Skeletal muscle tissue (tissue), 4 donors: ENCODE data around the gene CASKIN2. TPM values are rescaled to one million over a fixed set of nuclear protein-coding genes. Genes with fewer than 3 reads are reported as not detected.

Experiments
- H3K27ac ChIP-seq: one replicate; pipeline ENCODE4 v1.7.0; 2013; ENCODE audit warnings: mild to moderate bottlenecking, low read depth, low read length, inconsistent platforms
- H3K27me3 ChIP-seq, 3 donors: one replicate each; pipeline ENCODE4 v1.7.0; 2013; ENCODE audit warnings: low read length in 3 of 3; ENCODE audit not compliant: control insufficient read depth in 3 of 3, insufficient read depth in 3 of 3
- H3K36me3 ChIP-seq, 3 donors: one replicate each; pipeline ENCODE4 v1.7.0; 2013; ENCODE audit warnings: low read length in 3 of 3; ENCODE audit not compliant: control insufficient read depth in 3 of 3, insufficient read depth in 3 of 3
- H3K4me1 ChIP-seq, 3 donors: one replicate each; pipeline ENCODE4 v1.7.0; 2013; ENCODE audit warnings: low read length in 3 of 3, mild to moderate bottlenecking in 3 of 3; ENCODE audit not compliant: control insufficient read depth in 3 of 3, insufficient read depth in 3 of 3
- H3K4me3 ChIP-seq, 3 donors: one replicate each; pipeline ENCODE4 v1.7.0; 2013; ENCODE audit warnings: low read length in 3 of 3
- H3K9ac ChIP-seq, 3 donors: one replicate each; pipeline ENCODE4 v1.7.0; 2013; ENCODE audit warnings: low read length in 3 of 3, mild to moderate bottlenecking in 3 of 3, moderate library complexity in 2 of 3, low read depth in 1 of 3
- H3K9me3 ChIP-seq, 3 donors: one replicate each; pipeline ENCODE4 v1.7.0; 2013; ENCODE audit warnings: low read length in 3 of 3; ENCODE audit not compliant: control insufficient read depth in 3 of 3
- total RNA-seq: library from RNA; depleted of rRNA; stranded (reverse); fragments of >200 nt; gene quantifications from one replicate; pipeline ENCODE4 v1.2.3, GENCODE V29; 2014
- donor health status: Osteomylitis.

Gene CASKIN2
- total RNA-seq, 1 donor from 2014 or later = 8.9 TPM

DNA sequence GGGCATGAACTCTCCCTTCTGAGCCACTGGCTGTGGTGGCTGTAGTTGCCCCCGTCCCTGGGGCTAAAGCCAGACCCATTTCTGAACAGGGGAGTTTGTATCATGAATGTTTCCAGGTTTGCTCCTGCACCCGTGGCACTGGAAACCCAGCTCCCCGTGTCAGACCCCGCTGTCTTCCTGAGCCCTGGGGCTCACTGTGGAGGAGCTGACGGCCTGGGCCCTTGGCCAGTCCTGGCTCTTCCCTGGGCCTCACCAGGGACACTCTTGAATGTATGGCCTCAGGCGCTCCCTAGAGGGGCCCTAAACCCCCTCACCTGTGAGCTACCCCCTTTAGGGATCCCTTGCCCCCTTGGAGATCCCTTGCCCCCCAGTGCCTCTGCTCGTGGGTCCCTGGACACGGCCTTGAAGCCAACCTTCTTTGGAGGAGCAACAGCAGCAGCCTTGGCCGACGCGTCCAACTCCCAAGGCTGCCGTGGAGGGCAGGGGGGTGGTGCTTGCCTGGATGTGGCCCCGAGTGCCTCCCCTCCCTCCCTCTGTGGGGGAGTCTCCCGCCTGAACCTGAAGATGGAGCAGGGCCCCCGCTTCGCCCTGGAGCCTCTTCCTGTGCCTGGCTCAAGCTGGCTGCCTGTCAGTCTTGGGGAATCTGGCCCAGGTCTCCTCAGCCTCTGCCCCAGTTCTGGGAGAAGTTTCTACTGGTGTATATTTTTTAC lies 15.9 kb downstream of the CASKIN2 start:
- no peaks in the 10 kb centered on the region for H3K9me3 ChIP-seq
- peak overlapping the region in 2 of 3 donors; percentile 32 to 40 for H3K9ac ChIP-seq
- H3K27me3 ChIP-seq = no peaks in the 10 kb centered on the region
- peaks cover 20 to 42% (median 31%) of the 10 kb centered on the region in 3 donors for H3K4me1 ChIP-seq
- H3K36me3 ChIP-seq = peaks cover 52 to 61% (median 56%) of the 10 kb centered on the region in 3 donors
- peak overlapping the region; percentile 30 for H3K27ac ChIP-seq
- no peak overlapping the region for H3K4me3 ChIP-seq

DNA sequence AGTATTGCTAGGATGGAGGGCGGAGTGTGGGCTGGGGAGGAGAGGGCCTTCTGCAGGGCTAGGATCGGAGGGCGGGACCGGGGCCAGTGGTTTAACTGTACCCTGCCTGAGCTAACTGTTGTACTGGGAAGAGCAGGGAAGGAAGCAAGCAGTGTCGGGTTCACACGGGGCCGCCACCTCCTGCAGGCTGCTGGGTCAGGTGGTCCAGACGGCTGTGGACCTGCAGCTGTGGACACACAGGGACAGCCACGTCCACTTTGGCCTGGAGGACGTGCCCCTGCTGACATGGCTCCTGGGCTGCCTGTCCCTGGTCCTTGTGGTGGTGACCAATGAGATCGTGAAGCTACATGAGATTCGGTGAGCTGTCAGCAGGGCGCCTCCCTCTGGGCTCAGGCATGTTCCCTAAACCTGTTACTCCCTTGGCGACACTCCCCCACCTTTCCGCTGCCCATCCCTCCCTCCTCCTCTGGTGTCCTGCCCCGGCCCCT lies 16.6 kb downstream of the CASKIN2 start:
- Histone ChIP-seq H3K27me3 (no peaks in the 10 kb centered on the region), H3K4me3 (no peak overlapping the region), H3K9me3 (no peaks in the 10 kb centered on the region), H3K36me3 (peaks cover 59 to 67% (median 63%) of the 10 kb centered on the region in 3 donors), H3K27ac (peak overlapping the region; percentile 30), H3K9ac (peak overlapping the region in 1 of 3 donors; percentile 40), H3K4me1 (peaks cover 20 to 35% (median 26%) of the 10 kb centered on the region in 3 donors)

- Histone ChIP-seq H3K9ac (peak overlapping the region in 1 of 3 donors; percentile 40), H3K36me3 (peaks cover 60 to 69% (median 65%) of the 10 kb centered on the region in 3 donors), H3K4me1 (peaks cover 20 to 34% (median 26%) of the 10 kb centered on the region in 3 donors), H3K4me3 (no peak overlapping the region), H3K27me3 (no peaks in the 10 kb centered on the region), H3K27ac (no peak overlapping the region), H3K9me3 (no peaks in the 10 kb centered on the region)
Observed at GRCh38 chr17:75498039-75498725, 17.2 kb downstream of the CASKIN2 start.

GRCh38 chr17:75496005-75496404 lies 19.3 kb downstream of the CASKIN2 start:
- Histone ChIP-seq H3K9me3 (no peaks in the 10 kb centered on the region), H3K9ac (peak overlapping the region in 1 of 3 donors; percentile 16), H3K27ac (no peak overlapping the region), H3K27me3 (no peaks in the 10 kb centered on the region), H3K4me1 (peaks cover 17 to 35% (median 20%) of the 10 kb centered on the region in 3 donors), H3K36me3 (peaks cover 78 to 86% (median 85%) of the 10 kb centered on the region in 3 donors), H3K4me3 (no peak overlapping the region)

DNA sequence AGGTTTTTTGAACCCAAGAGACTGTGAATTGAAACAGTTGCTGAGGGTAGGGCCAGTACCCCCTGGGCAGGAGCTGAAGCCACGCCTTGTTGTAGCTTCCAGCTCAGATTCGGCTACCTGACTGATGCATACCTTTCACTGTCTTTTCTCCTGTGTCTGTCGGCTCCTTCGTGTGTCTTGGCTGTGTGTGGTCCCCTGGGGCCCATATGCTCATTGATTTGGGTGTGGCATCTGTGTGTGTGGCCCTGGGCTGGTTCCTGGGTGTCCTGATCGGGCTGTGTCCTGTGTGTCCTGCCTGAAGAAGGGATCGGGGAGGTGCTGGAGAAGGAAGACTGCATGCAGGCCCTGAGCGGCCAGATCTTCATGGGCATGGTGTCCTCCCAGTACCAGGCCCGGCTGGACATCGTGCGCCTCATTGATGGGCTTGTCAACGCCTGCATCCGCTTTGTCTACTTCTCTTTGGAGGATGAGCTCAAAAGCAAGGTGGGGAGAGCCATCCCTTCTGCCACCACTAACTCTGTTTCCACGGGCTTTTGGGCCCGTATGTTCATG lies 20.9 kb downstream of the CASKIN2 start:
- Histone ChIP-seq H3K9me3 (no peaks in the 10 kb centered on the region), H3K27ac (no peak overlapping the region)

DNA sequence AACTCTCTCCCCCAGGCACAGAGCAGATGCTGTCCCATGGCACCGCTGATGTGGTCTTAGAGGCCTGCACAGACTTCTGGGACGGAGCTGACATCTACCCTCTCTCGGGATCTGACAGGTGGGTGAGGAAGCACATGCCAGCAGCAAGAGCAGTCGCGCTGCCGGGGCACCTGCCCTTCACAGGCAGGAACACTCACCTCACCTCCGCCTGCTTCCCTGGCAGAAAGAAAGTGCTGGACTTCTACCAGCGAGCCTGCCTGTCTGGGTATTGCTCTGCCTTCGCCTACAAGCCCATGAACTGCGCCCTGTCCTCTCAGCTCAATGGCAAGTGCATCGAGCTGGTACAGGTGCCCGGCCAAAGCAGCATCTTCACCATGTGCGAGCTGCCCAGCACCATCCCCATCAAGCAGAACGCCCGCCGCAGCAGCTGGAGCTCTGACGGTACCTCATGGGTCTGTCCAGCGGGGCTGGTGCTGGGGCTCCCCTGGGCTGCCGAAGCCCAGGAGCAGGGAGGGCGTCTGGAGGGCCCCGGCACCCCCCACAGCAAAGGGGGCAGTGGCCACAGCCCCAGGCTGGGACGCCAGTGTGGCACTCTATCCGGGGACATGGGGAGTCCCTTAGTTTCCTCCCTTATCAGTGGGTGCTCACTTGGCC lies 21.7 kb downstream of the CASKIN2 start:
- Histone ChIP-seq H3K27me3 (no peaks in the 10 kb centered on the region), H3K4me3 (no peak overlapping the region), H3K9me3 (no peaks in the 10 kb centered on the region), H3K36me3 (peaks cover 66 to 73% (median 71%) of the 10 kb centered on the region in 3 donors), H3K27ac (no peak overlapping the region), H3K9ac (no peak overlapping the region), H3K4me1 (peaks cover 27 to 39% (median 30%) of the 10 kb centered on the region in 3 donors)

More for the DNA sequence above, 20.9 kb downstream of the CASKIN2 start:
- Histone ChIP-seq H3K27me3 (no peaks in the 10 kb centered on the region), H3K36me3 (peaks cover 68 to 79% (median 74%) of the 10 kb centered on the region in 3 donors), H3K9ac (no peak overlapping the region), H3K4me1 (peaks cover 26 to 39% (median 30%) of the 10 kb centered on the region in 3 donors), H3K4me3 (no peak overlapping the region)

GRCh38 chr17:75492555-75493168 lies 22.7 kb downstream of the CASKIN2 start:
- H3K4me3 ChIP-seq = no peak overlapping the region
- H3K36me3 ChIP-seq = peaks cover 58 to 64% (median 64%) of the 10 kb centered on the region in 3 donors
- no peaks in the 10 kb centered on the region for H3K27me3 ChIP-seq
- H3K4me1 ChIP-seq = peaks cover 34 to 41% (median 35%) of the 10 kb centered on the region in 3 donors
- no peak overlapping the region for H3K9ac ChIP-seq
- no peak overlapping the region for H3K27ac ChIP-seq
- H3K9me3 ChIP-seq = no peaks in the 10 kb centered on the region

DNA sequence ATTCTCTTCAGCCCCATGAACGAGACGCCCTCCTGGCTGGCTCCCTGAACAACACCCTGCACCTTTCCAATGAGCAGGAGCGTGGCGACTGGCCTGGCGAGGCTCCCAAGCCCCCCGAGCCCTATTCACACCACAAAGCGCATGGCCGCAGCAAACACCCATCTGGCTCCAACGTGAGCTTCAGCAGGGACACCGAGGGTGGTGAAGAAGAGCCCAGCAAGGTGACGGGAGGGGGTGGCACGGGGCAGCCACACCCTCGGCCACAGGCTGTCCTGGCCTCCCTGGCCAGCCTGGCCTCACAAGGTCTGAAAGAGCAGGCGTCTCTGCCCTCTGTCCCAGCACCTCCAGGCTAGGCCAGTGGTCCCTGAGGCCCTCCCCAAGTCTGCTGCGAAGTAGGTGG lies 23.7 kb downstream of the CASKIN2 start:
- Histone ChIP-seq H3K27me3 (no peaks in the 10 kb centered on the region), H3K9me3 (no peaks in the 10 kb centered on the region), H3K9ac (no peak overlapping the region), H3K36me3 (peaks cover 56 to 57% (median 56%) of the 10 kb centered on the region in 3 donors), H3K4me1 (peaks cover 42 to 51% (median 44%) of the 10 kb centered on the region in 3 donors), H3K4me3 (no peak overlapping the region), H3K27ac (no peak overlapping the region)

- Histone ChIP-seq H3K9me3 (no peaks in the 10 kb centered on the region), H3K4me1 (peaks cover 47 to 57% (median 50%) of the 10 kb centered on the region in 3 donors), H3K27ac (peak overlapping the region; percentile 70), H3K27me3 (no peaks in the 10 kb centered on the region), H3K4me3 (no peak overlapping the region), H3K36me3 (peaks cover 51 to 55% (median 54%) of the 10 kb centered on the region in 3 donors), H3K9ac (peak overlapping the region; percentile 20 to 50 (median 34))
Observed at GRCh38 chr17:75490953-75491649, 24.2 kb downstream of the CASKIN2 start.
